Left ventricle myocardium inferior (tissue), 1 donor: ENCODE results near the gene SOX13. TPM values are rescaled to one million over a fixed set of nuclear protein-coding genes. Genes with fewer than 3 reads are reported as not detected.

Experiments
- DNase-seq: peaks from one replicate; pipeline ENCODE4 v3.0.0-alpha.2; 2020
- H3K27ac ChIP-seq: fragments of 200-600 bp; replicated peaks from 2 replicates; pipeline ENCODE4 v1.8.0; 2021
- H3K27me3 ChIP-seq: fragments of 200-600 bp; 2 replicates; pipeline ENCODE4 v1.8.0; 2021; ENCODE audit warnings: low read depth
- H3K36me3 ChIP-seq: fragments of 200-600 bp; 2 replicates; pipeline ENCODE4 v1.8.0; 2021
- H3K4me1 ChIP-seq: fragments of 200-600 bp; 2 replicates; pipeline ENCODE4 v1.8.0; 2021
- H3K4me3 ChIP-seq: fragments of 200-600 bp; 2 replicates; pipeline ENCODE4 v1.8.0; 2021; ENCODE audit warnings: mild to moderate bottlenecking, moderate library complexity
- H3K9me3 ChIP-seq: fragments of 200-600 bp; replicated peaks from 2 replicates; pipeline ENCODE4 v1.8.0; 2021
- intact Hi-C: fragments of 100-400 bp; cut with micrococcal nuclease; formaldehyde crosslinking; loops from one replicate; pipeline ENCODE4 v1.11.0; 2022
- total RNA-seq: library from RNA; stranded (reverse); fragmentation: NEBNext Ultra II Directional; extraction: Animal tissue kit (Norgen Biotek cat#: 25700); gene quantifications from one replicate; pipeline ENCODE4 v1.2.1, GENCODE V29; 2021
- TF ChIP-seq, protein P1 (sequence below): fragments of 200-600 bp; IDR thresholded peaks from 2 replicates; pipeline ENCODE4 v1.8.0; 2021; ENCODE audit warnings: antibody characterized with exemption, mild to moderate bottlenecking, borderline replicate concordance
- donor health status: DM: no; HTN: yes; CAD: no; lungs with severe emphysema.

SOX13 gene
- total RNA-seq, 1 donor from 2014 or later: 13.1 TPM

DNA sequence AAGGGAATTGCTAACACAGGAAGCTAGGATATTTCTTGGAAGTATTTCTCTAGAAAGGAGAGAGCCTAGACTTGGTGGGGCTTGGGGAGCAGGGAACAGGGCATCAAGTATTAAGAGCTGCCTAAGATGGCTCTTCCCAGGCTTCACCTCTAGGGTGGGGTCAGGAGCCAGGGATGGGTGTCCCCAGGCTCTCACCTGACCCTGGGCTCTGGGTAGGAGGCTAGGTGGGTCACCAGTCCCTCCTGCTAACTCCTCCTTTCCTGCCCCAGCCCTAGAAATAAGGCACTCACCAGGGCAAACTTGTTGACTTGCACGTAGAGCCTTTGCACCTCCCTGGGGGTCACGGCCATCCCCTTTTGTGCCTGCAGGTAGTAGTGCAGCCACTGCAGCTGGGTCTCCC lies 63.9 kb downstream of the SOX13 start:
- TF ChIP-seq, protein P1, sequence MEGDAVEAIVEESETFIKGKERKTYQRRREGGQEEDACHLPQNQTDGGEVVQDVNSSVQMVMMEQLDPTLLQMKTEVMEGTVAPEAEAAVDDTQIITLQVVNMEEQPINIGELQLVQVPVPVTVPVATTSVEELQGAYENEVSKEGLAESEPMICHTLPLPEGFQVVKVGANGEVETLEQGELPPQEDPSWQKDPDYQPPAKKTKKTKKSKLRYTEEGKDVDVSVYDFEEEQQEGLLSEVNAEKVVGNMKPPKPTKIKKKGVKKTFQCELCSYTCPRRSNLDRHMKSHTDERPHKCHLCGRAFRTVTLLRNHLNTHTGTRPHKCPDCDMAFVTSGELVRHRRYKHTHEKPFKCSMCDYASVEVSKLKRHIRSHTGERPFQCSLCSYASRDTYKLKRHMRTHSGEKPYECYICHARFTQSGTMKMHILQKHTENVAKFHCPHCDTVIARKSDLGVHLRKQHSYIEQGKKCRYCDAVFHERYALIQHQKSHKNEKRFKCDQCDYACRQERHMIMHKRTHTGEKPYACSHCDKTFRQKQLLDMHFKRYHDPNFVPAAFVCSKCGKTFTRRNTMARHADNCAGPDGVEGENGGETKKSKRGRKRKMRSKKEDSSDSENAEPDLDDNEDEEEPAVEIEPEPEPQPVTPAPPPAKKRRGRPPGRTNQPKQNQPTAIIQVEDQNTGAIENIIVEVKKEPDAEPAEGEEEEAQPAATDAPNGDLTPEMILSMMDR: no peak
- Histone ChIP-seq H3K27me3 (no peaks in the 10 kb centered on the region), H3K4me3 (no peak overlapping the region), H3K36me3 (peaks cover 2% of the 10 kb centered on the region), H3K27ac (no peak overlapping the region), H3K9me3 (no peaks in the 10 kb centered on the region), H3K4me1 (no peaks in the 10 kb centered on the region)
- no peak for DNase-seq
- intact Hi-C loops: no loop called here

DNA sequence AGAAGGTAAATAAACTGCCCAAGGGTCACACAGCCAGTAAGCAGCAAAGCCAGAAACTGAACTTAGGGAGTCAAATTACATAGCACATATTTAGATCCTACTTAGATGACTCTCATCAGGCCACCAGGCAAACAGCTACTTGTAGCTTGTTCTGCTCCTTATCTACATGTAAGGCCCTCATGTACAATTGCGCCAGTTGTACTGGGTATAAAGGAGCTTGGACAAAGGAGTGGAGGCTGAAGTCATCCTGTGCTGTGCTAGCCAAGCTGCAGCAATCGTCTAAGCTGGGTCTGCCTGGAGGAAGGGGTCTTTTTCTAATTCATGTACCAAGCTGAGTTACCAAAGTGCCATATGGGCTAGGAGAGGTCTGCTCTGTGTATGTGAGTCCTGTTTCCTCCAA lies 66.2 kb downstream of the SOX13 start:
- H3K36me3 ChIP-seq: peaks cover 1% of the 10 kb centered on the region
- H3K9me3 ChIP-seq: no peaks in the 10 kb centered on the region
- H3K4me1 ChIP-seq: no peaks in the 10 kb centered on the region
- H3K27me3 ChIP-seq: no peaks in the 10 kb centered on the region
- no peak overlapping the region for H3K4me3 ChIP-seq
- no peak overlapping the region for H3K27ac ChIP-seq
- DNase-seq: no peak
- TF ChIP-seq, protein P1: no peak
- intact Hi-C loops: no loop called here

DNA sequence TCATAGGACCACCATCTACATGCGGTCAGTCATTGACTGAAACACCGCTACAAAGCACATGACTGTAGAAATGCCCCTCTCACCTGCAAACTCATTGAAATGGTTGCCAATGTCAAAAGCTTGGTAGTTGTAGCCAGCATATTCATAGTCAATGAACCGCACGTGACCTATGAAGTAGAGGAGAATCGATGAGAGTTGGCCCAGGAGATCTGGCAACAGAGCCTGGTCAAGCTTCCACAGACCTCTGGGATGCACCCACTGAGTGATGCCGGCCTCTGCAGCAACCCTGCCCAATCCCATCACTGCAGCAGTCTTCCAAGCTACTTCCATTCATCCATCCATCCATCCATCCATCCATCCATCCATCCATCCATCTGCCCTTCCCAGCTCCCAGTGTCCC lies 67.0 kb downstream of the SOX13 start:
- Histone ChIP-seq H3K4me3 (no peak overlapping the region), H3K9me3 (no peaks in the 10 kb centered on the region), H3K27me3 (no peaks in the 10 kb centered on the region), H3K4me1 (no peaks in the 10 kb centered on the region), H3K27ac (no peak overlapping the region), H3K36me3 (no peaks in the 10 kb centered on the region)
- TF ChIP-seq, protein P1: no peak
- DNase-seq: no peak
- intact Hi-C loops: no loop called here

DNA sequence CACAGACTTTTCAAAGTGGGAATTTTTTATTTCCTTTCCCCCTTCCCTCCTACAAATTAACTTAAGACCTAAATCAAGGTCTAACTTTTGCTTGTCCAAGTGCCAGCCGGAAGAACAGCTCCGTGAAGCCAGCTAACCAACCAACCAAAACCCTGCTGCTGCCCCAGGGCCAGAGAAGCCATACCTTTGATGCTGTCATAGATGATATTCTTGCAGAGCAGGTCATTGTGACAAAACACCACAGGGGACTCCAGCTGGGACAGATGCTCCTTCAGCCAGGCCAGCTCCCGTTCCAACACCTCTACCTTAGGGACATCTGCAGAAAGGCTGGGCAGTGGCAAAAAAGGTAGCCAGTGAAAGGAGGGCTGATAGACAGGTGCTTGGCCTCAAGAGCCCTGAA lies 68.2 kb downstream of the SOX13 start:
- TF ChIP-seq, protein P1: no peak
- H3K27me3 ChIP-seq: no peaks in the 10 kb centered on the region
- H3K9me3 ChIP-seq: no peaks in the 10 kb centered on the region
- no peak overlapping the region for H3K4me3 ChIP-seq
- H3K4me1 ChIP-seq: no peaks in the 10 kb centered on the region
- intact Hi-C loops: no loop called here
- no peak for DNase-seq
- no peaks in the 10 kb centered on the region for H3K36me3 ChIP-seq
- H3K27ac ChIP-seq: no peak overlapping the region

DNA sequence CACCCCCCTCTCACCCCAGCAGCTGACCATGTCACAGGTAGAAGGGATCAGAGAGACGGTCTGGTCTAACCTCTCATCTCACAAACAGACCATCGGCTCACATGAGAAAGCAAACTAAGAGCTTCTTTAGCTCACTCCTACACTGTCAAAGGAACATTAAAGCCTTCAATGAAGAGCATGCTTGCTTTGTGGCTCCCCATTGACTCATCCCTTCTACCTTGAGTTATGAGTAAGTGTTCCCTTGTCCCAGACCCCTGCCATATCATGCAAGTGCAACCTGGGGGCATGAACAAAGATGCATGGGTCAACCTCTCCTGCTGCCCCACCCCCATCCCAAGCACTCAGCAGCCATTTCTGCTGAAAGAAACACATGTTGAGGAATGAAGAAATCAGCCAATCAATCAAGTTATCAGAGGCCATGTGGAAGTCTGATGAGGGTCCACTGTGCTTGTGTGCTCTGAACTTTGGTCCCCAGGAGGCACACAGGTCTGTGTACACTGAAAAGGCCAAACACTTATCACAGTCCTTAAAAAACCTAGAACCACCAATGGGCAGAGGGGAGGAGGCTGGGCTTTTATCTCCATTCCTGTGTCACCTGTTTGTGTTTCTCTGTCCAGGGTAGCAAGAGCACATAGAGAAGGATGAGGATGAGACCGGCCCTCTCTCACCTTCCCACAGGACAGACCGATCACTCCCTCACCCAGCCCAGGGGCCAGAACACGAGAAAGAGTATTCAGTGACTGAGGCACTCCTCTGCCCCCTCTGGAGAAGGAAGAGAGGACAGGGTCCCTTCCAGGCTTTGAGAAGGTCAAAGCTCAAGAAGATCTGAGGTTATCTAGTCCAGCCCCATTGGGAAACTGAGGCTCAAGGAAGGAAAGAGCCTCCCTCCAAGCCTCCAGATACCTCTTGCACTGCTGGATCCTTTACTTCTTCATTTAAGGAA lies 69.4 kb downstream of the SOX13 start:
- Histone ChIP-seq H3K4me3 (no peak overlapping the region), H3K27ac (no peak overlapping the region), H3K36me3 (no peaks in the 10 kb centered on the region), H3K4me1 (no peaks in the 10 kb centered on the region), H3K27me3 (no peaks in the 10 kb centered on the region), H3K9me3 (no peaks in the 10 kb centered on the region)
- TF ChIP-seq, protein P1: no peak
- intact Hi-C loops: no loop called here
- no peak for DNase-seq
